Measurements from ENCODE around the gene ZNF778.
"Not testable (repeated sequence)": the region's sequence is repeated elsewhere in the genome, so short reads cannot be mapped to it uniquely, and the experiment has no call there.

ZNF778 gene

GRCh38 chr16:89257757-89258465, 40.4 kb downstream of the ZNF778 start:
- no peak for DNase-seq

GRCh38 chr16:89259901-89260300, 42.4 kb downstream of the ZNF778 start:
- DNase-seq, result not testable (repeated sequence)

GRCh38 chr16:89261691-89262563, 44.4 kb downstream of the ZNF778 start:
- no peak for DNase-seq

- DNase-seq, result no peak
Measured at GRCh38 chr16:89264800-89265550, 47.5 kb downstream of the ZNF778 start.

GRCh38 chr16:89265647-89266046, 48.1 kb downstream of the ZNF778 start:
- DNase-seq, result no peak

- no peak for DNase-seq
Measured at GRCh38 chr16:89266521-89267134, 49.1 kb downstream of the ZNF778 start.

GRCh38 chr16:89267746-89268145, 50.2 kb downstream of the ZNF778 start:
- DNase-seq, result not testable (repeated sequence)

GRCh38 chr16:89268585-89268984, 51.1 kb downstream of the ZNF778 start:
- no peak for DNase-seq

- DNase-seq, result no peak
Measured at GRCh38 chr16:89268987-89269735, 51.7 kb downstream of the ZNF778 start.

GRCh38 chr16:89269805-89270665, 52.5 kb downstream of the ZNF778 start:
- no peak for DNase-seq

GRCh38 chr16:89270666-89271345, 53.3 kb downstream of the ZNF778 start:
- no peak for DNase-seq

GRCh38 chr16:89272631-89273030, 55.1 kb downstream of the ZNF778 start:
- no peak for DNase-seq

- DNase-seq, result no peak
Measured at GRCh38 chr16:89273741-89274472, 56.4 kb downstream of the ZNF778 start.

- no peak for DNase-seq
Measured at GRCh38 chr16:89274561-89275283, 57.2 kb downstream of the ZNF778 start.

- no peak for DNase-seq
Measured at GRCh38 chr16:89275284-89275584, 57.7 kb downstream of the ZNF778 start.

- no peak for DNase-seq
Measured at GRCh38 chr16:89275837-89276720, 58.6 kb downstream of the ZNF778 start.

- no peak for DNase-seq
Measured at GRCh38 chr16:89277049-89277448, 59.5 kb downstream of the ZNF778 start.

Measured in central memory CD4-positive, alpha-beta T cell (primary cell).